Hepatocyte (in vitro differentiated cells): ENCODE data around the gene TEX22. TPM values are rescaled to one million over a fixed set of nuclear protein-coding genes. Genes with fewer than 3 reads are reported as not detected.

Experiments used
- DNase-seq: peaks from one replicate; pipeline ENCODE4 v3.0.0-alpha.2; 2016; ENCODE audit warnings: low spot score
- H2AFZ ChIP-seq: fragments of 200-600 bp; sonication (generic); 2 replicates; pipeline ENCODE4 v1.6.0; 2016; ENCODE audit warnings: antibody characterized with exemption, mild to moderate bottlenecking
- H3K27ac ChIP-seq: fragments of 200-600 bp; sonication (generic); 2 replicates; pipeline ENCODE4 v1.5.1; 2016; ENCODE audit warnings: mild to moderate bottlenecking
- H3K27me3 ChIP-seq: fragments of 200-600 bp; sonication (generic); 2 replicates; pipeline ENCODE4 v1.6.1; 2016
- H3K36me3 ChIP-seq: fragments of 200-600 bp; sonication (generic); replicated peaks from 2 replicates; pipeline ENCODE4 v1.5.1; 2016; ENCODE audit warnings: low read depth; ENCODE audit not compliant: insufficient read depth
- H3K4me1 ChIP-seq: fragments of 200-600 bp; sonication (generic); 2 replicates; pipeline ENCODE4 v1.5.1; 2016; ENCODE audit warnings: mild to moderate bottlenecking, moderate library complexity; ENCODE audit not compliant: insufficient read depth
- H3K4me2 ChIP-seq: fragments of 200-600 bp; sonication (generic); 2 replicates; pipeline ENCODE4 v1.6.0; 2016
- H3K4me3 ChIP-seq: fragments of 200-600 bp; sonication (generic); 2 replicates; pipeline ENCODE4 v1.5.1; 2016; ENCODE audit warnings: mild to moderate bottlenecking
- H3K79me2 ChIP-seq: fragments of 200-600 bp; sonication (generic); 2 replicates; pipeline ENCODE4 v1.6.0; 2017; ENCODE audit warnings: mild to moderate bottlenecking
- H3K9me2 ChIP-seq: fragments of 200-600 bp; sonication (generic); replicated peaks from 2 replicates; pipeline ENCODE4 v1.6.0; 2017; ENCODE audit warnings: mild to moderate bottlenecking; ENCODE audit not compliant: insufficient read depth
- H3K9me3 ChIP-seq: fragments of 200-600 bp; sonication (generic); 2 replicates; pipeline ENCODE4 v1.5.1; 2016; ENCODE audit warnings: low read depth, mild to moderate bottlenecking
- H4K20me1 ChIP-seq: fragments of 200-600 bp; sonication (generic); 2 replicates; pipeline ENCODE4 v1.6.0; 2016; ENCODE audit warnings: mild to moderate bottlenecking; ENCODE audit not compliant: insufficient read depth, poor library complexity, severe bottlenecking
- CTCF ChIP-seq: fragments of 200-600 bp; sonication (generic); IDR thresholded peaks from 2 replicates; pipeline ENCODE4 v1.5.1; 2016; ENCODE audit warnings: antibody characterized with exemption, mild to moderate bottlenecking; ENCODE audit not compliant: poor library complexity
- EZH2 ChIP-seq: fragments of 200-600 bp; sonication (generic); IDR thresholded peaks from 2 replicates; pipeline ENCODE4 v1.6.1; 2016; ENCODE audit warnings: antibody characterized with exemption, mild to moderate bottlenecking, borderline replicate concordance
- EZH2phosphoT487 ChIP-seq: fragments of 200-600 bp; sonication (generic); IDR thresholded peaks from one replicate; pipeline ENCODE4 v1.6.1; 2018; ENCODE audit warnings: antibody characterized with exemption, mild to moderate bottlenecking, low read depth, moderate library complexity; ENCODE audit not compliant: unreplicated experiment, severe bottlenecking
- WGBS: methylation state at CpG from one replicate; pipeline ENCODE4 v1.1.6; 2016; ENCODE audit warnings: low lambda C conversion rate; ENCODE audit errors: missing lambda C conversion rate; 5-methylcytosine and 5-hydroxymethylcytosine counted together
- polyA plus RNA-seq: library from polyadenylated mRNA; unstranded; fragments of >200 nt; fragmentation: Nextera tagmentation; extraction: Ambion mirVana; gene quantifications from 2 replicates; pipeline ENCODE4 v1.2.1, GENCODE V29; 2016
- total RNA-seq: library from RNA; depleted of rRNA; stranded (reverse); fragments of >200 nt; gene quantifications from 2 replicates; pipeline ENCODE4 v1.2.3, GENCODE V29; 2014

Gene TEX22
- total and polyA plus RNA-seq, 2 experiments from 2014 or later: 0.76 TPM; not detected in 1

GRCh38 chr14:105420974-105421674, 22.8 kb downstream of the TEX22 start:
- TF ChIP-seq EZH2 (no peak), CTCF (no peak), EZH2phosphoT487 (no peak)
- Histone ChIP-seq H3K9me2 (no peaks in the 10 kb centered on the region), H3K27me3 (no peaks in the 10 kb centered on the region), H3K4me1 (peaks cover 18% of the 10 kb centered on the region), H3K36me3 (no peaks in the 10 kb centered on the region), H3K4me2 (peak overlapping the region; percentile 97), H2AFZ (no peak overlapping the region), H3K79me2 (peaks cover 64% of the 10 kb centered on the region), H4K20me1 (peaks cover 26% of the 10 kb centered on the region), H3K4me3 (peak overlapping the region; percentile 87), H3K27ac (peak overlapping the region; percentile 37), H3K9me3 (no peaks in the 10 kb centered on the region)
- WGBS: 55% methylated on average over 21 of the region's 23 CpGs
- no peak for DNase-seq

GRCh38 chr14:105421723-105422615, 23.6 kb downstream of the TEX22 start:
- no peak for TF ChIP-seq EZH2phosphoT487
- TF ChIP-seq EZH2: no peak
- no peak for TF ChIP-seq CTCF
- no peaks in the 10 kb centered on the region for H3K27me3 ChIP-seq
- no peak for DNase-seq
- H3K79me2 ChIP-seq: peaks cover 71% of the 10 kb centered on the region
- peaks cover 18% of the 10 kb centered on the region for H3K4me1 ChIP-seq
- H3K4me3 ChIP-seq: no peak overlapping the region
- no peak overlapping the region for H3K27ac ChIP-seq
- no peaks in the 10 kb centered on the region for H3K9me2 ChIP-seq
- H4K20me1 ChIP-seq: peaks cover 26% of the 10 kb centered on the region
- 89% methylated on average over 28 of the region's 32 CpGs for WGBS
- no peak overlapping the region for H2AFZ ChIP-seq
- H3K9me3 ChIP-seq: no peaks in the 10 kb centered on the region
- H3K36me3 ChIP-seq: no peaks in the 10 kb centered on the region
- peak overlapping the region; percentile 97 for H3K4me2 ChIP-seq

GRCh38 chr14:105422695-105423487, 24.6 kb downstream of the TEX22 start:
- 82% methylated on average over 21 of the region's 21 CpGs for WGBS
- peak overlapping the region; percentile 97 for H3K4me2 ChIP-seq

More at GRCh38 chr14:105422695-105423487, 24.6 kb downstream of the TEX22 start:
- H3K27ac ChIP-seq: no peak overlapping the region
- H4K20me1 ChIP-seq: peaks cover 26% of the 10 kb centered on the region
- no peaks in the 10 kb centered on the region for H3K27me3 ChIP-seq
- H3K4me1 ChIP-seq: peaks cover 16% of the 10 kb centered on the region
- no peak overlapping the region for H3K4me3 ChIP-seq
- H3K36me3 ChIP-seq: no peaks in the 10 kb centered on the region
- no peaks in the 10 kb centered on the region for H3K9me2 ChIP-seq
- H3K79me2 ChIP-seq: peaks cover 78% of the 10 kb centered on the region
- no peak for DNase-seq
- no peak for TF ChIP-seq CTCF
- TF ChIP-seq EZH2: no peak
- TF ChIP-seq EZH2phosphoT487: no peak
- no peaks in the 10 kb centered on the region for H3K9me3 ChIP-seq
- H2AFZ ChIP-seq: no peak overlapping the region
